Activated T-cell treated with anti-CD3 and anti-CD28 coated beads, Interleukin-2, amount 50 U/mL, for 1 hour (primary cell): ENCODE measurements around the gene TXNDC2.
"Not testable (repeated sequence)": the region's sequence is repeated elsewhere in the genome, so short reads cannot be mapped to it uniquely, and the experiment has no call there.

ENCODE experiments used
- DNase-seq: peaks from one replicate; pipeline ENCODE4 v3.0.0-alpha.2; 2020

TXNDC2 gene

DNA sequence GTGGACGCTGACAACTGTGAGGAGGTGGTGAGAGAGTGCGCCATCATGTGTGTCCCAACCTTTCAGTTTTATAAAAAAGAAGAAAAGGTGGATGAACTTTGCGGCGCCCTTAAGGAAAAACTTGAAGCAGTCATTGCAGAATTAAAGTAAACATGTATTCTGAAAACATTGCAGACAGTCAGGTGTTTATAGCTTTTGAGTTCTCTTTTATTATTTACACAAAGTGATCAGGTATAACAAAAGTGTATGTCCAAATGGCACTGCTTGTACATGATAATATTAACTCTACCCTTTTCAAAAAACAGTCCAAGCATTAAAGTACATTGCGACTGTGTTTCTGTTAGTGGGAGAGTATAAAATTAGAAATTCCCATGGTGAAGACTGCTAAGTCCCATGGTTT, 2.2 kb downstream of the TXNDC2 start:
- no peak for DNase-seq

DNA sequence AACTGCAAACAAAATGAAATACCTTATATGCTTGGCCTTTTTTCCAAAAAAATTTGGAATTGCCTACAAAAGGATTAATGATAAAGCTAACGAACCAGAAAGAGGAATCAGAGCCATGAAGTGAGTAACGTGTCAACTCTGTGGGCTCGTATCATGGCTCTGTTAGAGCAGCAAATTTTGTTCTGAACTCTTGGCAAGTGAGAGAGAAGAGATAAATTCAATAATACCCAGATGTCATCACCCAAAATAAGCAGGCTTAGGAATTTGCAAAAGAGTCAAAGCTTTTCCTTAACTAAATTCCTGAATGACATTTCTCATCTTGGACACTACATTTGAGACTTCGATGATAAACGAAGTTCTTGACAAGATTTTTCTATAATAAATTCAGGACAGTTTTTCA, 4.4 kb downstream of the TXNDC2 start:
- DNase-seq, result no peak

GRCh38 chr18:9890957-9891356, 5.2 kb downstream of the TXNDC2 start:
- no peak for DNase-seq

GRCh38 chr18:9891515-9891914, 5.7 kb downstream of the TXNDC2 start:
- DNase-seq, result not testable (repeated sequence)

- no peak for DNase-seq
These were observed 8.8 kb downstream of the TXNDC2 start for GRCh38 chr18:9894454-9895068.

DNA sequence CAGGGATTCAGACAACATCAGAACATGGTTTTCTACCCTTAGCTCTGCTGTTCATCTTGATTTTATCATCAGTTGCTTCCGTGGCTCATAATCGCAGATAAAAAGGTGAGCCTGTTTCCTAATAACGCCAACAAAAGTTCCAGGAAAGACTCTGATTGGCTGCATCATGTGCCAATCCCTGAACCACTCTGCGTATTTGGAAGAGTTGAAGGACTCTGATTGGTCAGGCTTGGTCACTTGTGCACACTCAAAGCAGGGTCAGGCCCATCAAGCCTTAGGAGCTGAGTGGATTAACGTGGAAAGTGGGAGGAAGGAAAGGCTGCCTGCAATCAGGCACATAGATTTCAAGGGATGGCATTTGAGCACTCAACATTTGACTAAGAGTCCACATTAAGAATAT, 11.4 kb downstream of the TXNDC2 start:
- DNase-seq, result no peak

DNA sequence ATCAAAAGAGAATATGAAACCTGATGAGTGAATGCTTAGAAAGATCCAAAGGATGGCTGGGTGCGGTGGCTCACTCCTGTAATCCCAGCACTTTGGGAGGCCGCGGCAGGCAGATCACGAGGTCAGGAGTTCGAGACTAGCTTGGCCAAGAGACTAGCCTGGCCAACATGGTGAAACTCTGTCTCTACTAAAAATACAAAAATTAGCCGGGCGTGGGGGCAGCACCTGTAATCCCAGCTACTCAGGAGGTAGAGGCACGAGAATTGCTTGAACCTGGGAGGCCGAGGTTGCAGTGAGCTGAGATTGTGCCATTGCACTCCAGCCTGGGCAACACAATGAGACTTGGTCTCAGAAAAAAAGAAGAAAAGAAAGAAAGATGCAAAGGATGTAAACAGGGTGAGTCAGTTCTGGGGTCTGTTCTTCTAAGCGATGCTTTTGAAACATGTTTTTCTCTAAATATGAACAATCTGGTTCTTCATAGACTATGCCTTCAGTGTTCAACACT, 12.1 kb downstream of the TXNDC2 start:
- not testable (repeated sequence) for DNase-seq

GRCh38 chr18:9898792-9899549, 13.2 kb downstream of the TXNDC2 start:
- DNase-seq, result no peak

GRCh38 chr18:9899550-9899930, 13.8 kb downstream of the TXNDC2 start:
- not testable (repeated sequence) for DNase-seq

GRCh38 chr18:9900699-9901098, 14.9 kb downstream of the TXNDC2 start:
- DNase-seq, result no peak

DNA sequence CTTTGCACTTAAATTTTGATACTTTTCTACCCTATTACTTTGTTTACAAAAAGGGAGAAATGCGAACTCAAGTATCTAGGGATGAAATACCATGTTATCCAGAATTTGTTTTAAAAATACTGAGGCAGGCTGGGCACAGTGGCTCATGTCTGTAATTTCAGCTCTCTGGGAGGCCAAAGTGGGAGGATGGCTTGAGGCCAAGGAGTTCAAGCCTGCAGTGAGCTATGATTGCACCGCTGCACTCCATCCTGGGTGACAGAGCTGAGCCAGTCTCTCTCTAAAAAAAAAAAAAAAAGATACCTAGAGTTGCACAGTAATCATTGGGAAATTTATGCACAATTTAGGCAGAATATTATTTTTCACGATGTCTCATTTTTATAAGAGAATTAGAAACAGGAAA, 15.6 kb downstream of the TXNDC2 start:
- DNase-seq, result no peak

GRCh38 chr18:9902264-9902663, 16.5 kb downstream of the TXNDC2 start:
- not testable (repeated sequence) for DNase-seq

DNA sequence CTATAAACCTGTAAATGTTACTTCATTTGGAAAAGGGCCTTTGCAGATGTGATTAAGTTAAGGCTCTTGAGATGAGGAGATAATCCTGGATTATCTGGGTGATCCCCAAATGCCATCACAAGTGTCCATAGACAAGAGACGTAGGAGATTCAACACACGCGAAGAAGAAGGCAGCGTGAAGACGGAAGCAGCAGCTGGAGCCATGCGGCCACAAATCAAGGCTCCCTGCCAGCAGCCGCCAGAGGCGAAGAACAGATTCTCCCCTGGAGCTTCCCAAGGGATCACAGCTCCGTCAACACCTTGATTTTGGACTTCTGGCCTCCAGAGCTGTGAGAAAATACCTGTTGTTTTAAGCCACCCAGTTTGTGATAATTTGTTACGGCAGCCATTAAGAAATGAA, 17.1 kb downstream of the TXNDC2 start:
- no peak for DNase-seq

DNA sequence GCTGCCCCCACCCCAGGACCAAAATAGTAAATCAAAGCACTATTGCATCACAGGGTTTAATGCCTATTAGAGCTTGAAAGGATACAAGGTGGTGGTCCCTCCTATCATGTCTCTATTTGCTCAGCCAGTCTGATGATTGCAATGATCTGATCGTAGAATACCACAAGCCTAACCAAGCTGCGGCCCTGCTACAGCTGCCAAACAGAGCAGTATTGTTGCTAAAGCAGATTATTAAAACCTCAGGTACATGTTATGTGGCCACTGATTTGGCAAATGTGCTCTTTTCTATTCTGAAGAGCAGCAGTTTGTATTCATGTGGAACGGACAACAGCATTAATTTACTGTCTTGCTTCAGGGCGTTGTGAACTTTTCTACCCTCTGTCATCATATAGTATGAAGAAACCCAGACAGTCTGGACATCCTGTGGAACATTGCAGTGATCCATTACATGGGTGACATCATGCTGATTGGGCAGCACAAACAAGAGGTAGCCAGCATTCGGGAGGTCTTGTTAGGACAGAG, 19.7 kb downstream of the TXNDC2 start:
- no peak for DNase-seq

DNA sequence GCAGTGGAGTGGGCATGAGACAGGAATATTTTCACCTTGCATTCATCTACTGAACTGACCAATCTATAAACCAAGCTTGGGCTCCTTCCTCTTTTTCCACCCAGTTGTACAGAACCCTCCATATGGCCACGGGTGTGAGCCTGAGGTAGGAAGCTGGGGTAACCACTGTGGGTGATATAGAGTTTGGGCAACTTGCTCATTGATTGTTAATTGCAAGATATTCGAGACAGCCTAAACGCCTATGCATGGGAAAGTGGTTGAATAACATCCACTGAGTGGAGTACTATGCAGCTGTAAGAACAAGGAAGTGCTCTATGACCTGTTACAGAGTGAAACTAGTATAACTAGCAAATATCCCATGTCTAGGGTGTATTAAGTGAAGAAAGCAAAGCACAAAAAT, 20.7 kb downstream of the TXNDC2 start:
- DNase-seq, result no peak

GRCh38 chr18:9907867-9908266, 22.1 kb downstream of the TXNDC2 start:
- no peak for DNase-seq

DNA sequence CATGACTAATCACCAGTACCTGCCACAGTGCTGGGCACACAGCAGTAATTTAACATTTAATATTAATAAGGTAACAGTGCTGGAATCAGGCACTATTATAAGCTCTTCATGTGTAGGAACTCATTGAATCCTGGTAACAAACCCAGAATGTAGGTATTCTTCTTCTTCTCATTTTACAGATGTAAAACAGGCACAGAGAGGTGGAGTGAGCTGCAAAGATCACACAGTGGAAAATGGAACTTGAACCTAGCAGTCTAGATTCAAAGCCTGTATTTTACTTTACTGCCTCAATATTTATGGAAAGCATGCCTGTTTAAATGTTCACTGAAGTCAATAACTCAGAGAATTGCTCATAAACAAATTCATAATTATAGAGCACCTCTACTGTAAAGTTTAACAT, 24.3 kb downstream of the TXNDC2 start:
- no peak for DNase-seq

- no peak for DNase-seq
These were observed 24.9 kb downstream of the TXNDC2 start for GRCh38 chr18:9910661-9911060.

- no peak for DNase-seq
These were observed 25.5 kb downstream of the TXNDC2 start for GRCh38 chr18:9911226-9911625.

DNA sequence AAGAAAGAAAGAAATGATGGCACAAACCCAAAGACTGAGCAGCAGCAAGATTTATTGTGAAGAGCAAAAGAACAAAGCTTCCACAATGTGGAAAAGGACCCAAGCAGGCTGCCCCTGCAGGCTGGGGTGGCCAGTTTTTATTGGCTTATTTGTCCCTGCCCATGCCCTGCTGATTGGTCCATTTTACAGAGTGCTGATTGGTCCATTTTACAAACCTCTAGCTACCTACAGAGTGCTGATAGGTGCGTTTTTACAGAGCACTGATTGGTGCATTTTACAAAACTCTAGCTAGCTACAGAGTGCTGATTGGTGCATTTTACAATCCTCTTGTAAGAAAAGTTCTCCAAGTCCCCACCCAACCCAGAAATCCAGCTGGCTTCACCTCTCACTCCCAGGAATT, 26.5 kb downstream of the TXNDC2 start:
- DNase-seq, result not testable (repeated sequence)

GRCh38 chr18:9913151-9913525, 27.4 kb downstream of the TXNDC2 start:
- no peak for DNase-seq

GRCh38 chr18:9913526-9914333, 28.0 kb downstream of the TXNDC2 start, which contains the start of gene VAPA:
VAPA (plus strand) TSS chr18:9914016; CDS start chr18:9914257, 241 bp downstream.
- peak; percentile 94 for DNase-seq

- DNase-seq, result no peak
These were observed 28.5 kb downstream of the TXNDC2 start for GRCh38 chr18:9914334-9914583.
